SU-DHL-6 (cell line): ENCODE results near the gene RSPH1.

ENCODE experiments used
- H2AFZ ChIP-seq: fragments of 200-600 bp; sonication (generic); 2 replicates; pipeline ENCODE4 v1.6.1; 2014; ENCODE audit warnings: low read depth, mild to moderate bottlenecking, moderate library complexity, mixed read lengths, antibody characterized with exemption, low read length; ENCODE audit not compliant: severe bottlenecking
- H3F3A ChIP-seq: fragments of 200-600 bp; shearing (Covaris generic); 2 replicates; pipeline ENCODE4 v1.6.0; 2016; ENCODE audit warnings: antibody characterized with exemption, mild to moderate bottlenecking; ENCODE audit not compliant: insufficient read depth
- H3K27ac ChIP-seq: fragments of 200-600 bp; sonication (generic); 2 replicates; pipeline ENCODE4 v1.5.1; 2016; ENCODE audit warnings: low read depth, mild to moderate bottlenecking, low read length, moderate library complexity, mixed read lengths
- H3K27me3 ChIP-seq: fragments of 200-600 bp; sonication (generic), shearing (Covaris generic); 2 replicates; pipeline ENCODE4 v1.6.0; 2014; ENCODE audit warnings: mild to moderate bottlenecking, low read length
- H3K36me3 ChIP-seq: fragments of 200-600 bp; sonication (generic); 2 replicates; pipeline ENCODE4 v1.6.1; 2014; ENCODE audit warnings: mild to moderate bottlenecking, low read length, mixed read lengths
- H3K4me2 ChIP-seq: fragments of 300-600, 200-600 bp; shearing (Covaris generic), sonication (generic); 2 replicates; pipeline ENCODE4 v1.6.0; 2014; ENCODE audit warnings: low read length, low read depth, mild to moderate bottlenecking; ENCODE audit not compliant: poor library complexity, severe bottlenecking
- H3K4me3 ChIP-seq: fragments of 200-600 bp; sonication (generic); 2 replicates; pipeline ENCODE4 v1.5.1; 2014; ENCODE audit warnings: antibody characterized with exemption, low read length, mild to moderate bottlenecking, mixed read lengths; ENCODE audit not compliant: insufficient read depth, poor library complexity, severe bottlenecking
- H3K79me2 ChIP-seq: fragments of 200-600 bp; sonication (generic); 2 replicates; pipeline ENCODE4 v1.6.1; 2014; ENCODE audit warnings: mild to moderate bottlenecking, low read length, moderate library complexity; ENCODE audit not compliant: insufficient read depth
- H3K9ac ChIP-seq: fragments of 200-600 bp; sonication (generic); 2 replicates; pipeline ENCODE4 v1.7.0; 2014; ENCODE audit warnings: mild to moderate bottlenecking, low read length
- H3K9me2 ChIP-seq: fragments of 200-600 bp; sonication (generic); replicated peaks from 2 replicates; pipeline ENCODE4 v1.6.1; 2014; ENCODE audit warnings: low read length; ENCODE audit not compliant: insufficient read depth
- H3K9me3 ChIP-seq: fragments of 200-600 bp; sonication (generic); 2 replicates; pipeline ENCODE4 v1.6.1; 2014; ENCODE audit warnings: low read length, mixed read lengths; ENCODE audit not compliant: insufficient read depth
- H4K20me1 ChIP-seq: fragments of 200-600 bp; sonication (generic); 2 replicates; pipeline ENCODE4 v1.6.1; 2014; ENCODE audit warnings: low read depth, mild to moderate bottlenecking, antibody characterized with exemption, low read length, moderate library complexity, mixed read lengths
- EZH2phosphoT487 ChIP-seq: fragments of 200-600 bp; sonication (generic), shearing (Covaris generic); conservative IDR thresholded peaks from 2 replicates; pipeline ENCODE4 v1.6.1; 2018; ENCODE audit warnings: mild to moderate bottlenecking, antibody characterized with exemption, low read length, moderate library complexity, mixed read lengths
- TF ChIP-seq, protein P1 (sequence below): fragments of 200-600 bp; sonication (generic); IDR thresholded peaks from one replicate; pipeline ENCODE4 v1.5.1; 2017; ENCODE audit warnings: antibody characterized with exemption, mild to moderate bottlenecking, low read length, moderate library complexity; ENCODE audit not compliant: insufficient read depth, poor library complexity, severe bottlenecking

The RSPH1 gene

GRCh38 chr21:42515708-42516502 is 19.9 kb upstream of the RSPH1 start:
- H3K9me3 ChIP-seq = no peaks in the 10 kb centered on the region
- no peaks in the 10 kb centered on the region for H3K9me2 ChIP-seq
- no peaks in the 10 kb centered on the region for H3K27me3 ChIP-seq
- no peak overlapping the region for H2AFZ ChIP-seq
- H3K27ac ChIP-seq = no peak overlapping the region; the same call in 1 of the 2 replicates
- peak overlapping the region; percentile 93 for H3K4me2 ChIP-seq
- peak overlapping the region; percentile 94 for H3K9ac ChIP-seq
- peaks cover 19% of the 10 kb centered on the region; the same call in 1 of the 2 replicates for H3K79me2 ChIP-seq
- H4K20me1 ChIP-seq = no peaks in the 10 kb centered on the region
- TF ChIP-seq EZH2phosphoT487 = no peak
- TF ChIP-seq, protein P1, sequence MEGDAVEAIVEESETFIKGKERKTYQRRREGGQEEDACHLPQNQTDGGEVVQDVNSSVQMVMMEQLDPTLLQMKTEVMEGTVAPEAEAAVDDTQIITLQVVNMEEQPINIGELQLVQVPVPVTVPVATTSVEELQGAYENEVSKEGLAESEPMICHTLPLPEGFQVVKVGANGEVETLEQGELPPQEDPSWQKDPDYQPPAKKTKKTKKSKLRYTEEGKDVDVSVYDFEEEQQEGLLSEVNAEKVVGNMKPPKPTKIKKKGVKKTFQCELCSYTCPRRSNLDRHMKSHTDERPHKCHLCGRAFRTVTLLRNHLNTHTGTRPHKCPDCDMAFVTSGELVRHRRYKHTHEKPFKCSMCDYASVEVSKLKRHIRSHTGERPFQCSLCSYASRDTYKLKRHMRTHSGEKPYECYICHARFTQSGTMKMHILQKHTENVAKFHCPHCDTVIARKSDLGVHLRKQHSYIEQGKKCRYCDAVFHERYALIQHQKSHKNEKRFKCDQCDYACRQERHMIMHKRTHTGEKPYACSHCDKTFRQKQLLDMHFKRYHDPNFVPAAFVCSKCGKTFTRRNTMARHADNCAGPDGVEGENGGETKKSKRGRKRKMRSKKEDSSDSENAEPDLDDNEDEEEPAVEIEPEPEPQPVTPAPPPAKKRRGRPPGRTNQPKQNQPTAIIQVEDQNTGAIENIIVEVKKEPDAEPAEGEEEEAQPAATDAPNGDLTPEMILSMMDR = no peak
- peak overlapping the region; percentile 94 for H3K4me3 ChIP-seq
- H3K36me3 ChIP-seq = 0 out of 2 replicates have a peak, but pooled peaks cover 3% of the 10 kb centered on the region
- peaks cover 13% of the 10 kb centered on the region for H3F3A ChIP-seq

- Histone ChIP-seq H2AFZ (no peak overlapping the region), H3K9me2 (no peaks in the 10 kb centered on the region), H4K20me1 (no peaks in the 10 kb centered on the region), H3K27ac (peak overlapping the region; percentile 68), H3K4me3 (peak overlapping the region; percentile 94), H3K79me2 (peaks cover 19% of the 10 kb centered on the region; the same call in 1 of the 2 replicates), H3K9me3 (no peaks in the 10 kb centered on the region), H3F3A (peaks cover 13% of the 10 kb centered on the region), H3K36me3 (0 out of 2 replicates have a peak, but pooled peaks cover under 1% of the 10 kb centered on the region), H3K27me3 (no peaks in the 10 kb centered on the region), H3K4me2 (peak overlapping the region; percentile 93), H3K9ac (peak overlapping the region; percentile 94)
- TF ChIP-seq EZH2phosphoT487 = no peak
- TF ChIP-seq, protein P1 = no peak
Observed at GRCh38 chr21:42514883-42515228, 18.8 kb upstream of the RSPH1 start.

DNA sequence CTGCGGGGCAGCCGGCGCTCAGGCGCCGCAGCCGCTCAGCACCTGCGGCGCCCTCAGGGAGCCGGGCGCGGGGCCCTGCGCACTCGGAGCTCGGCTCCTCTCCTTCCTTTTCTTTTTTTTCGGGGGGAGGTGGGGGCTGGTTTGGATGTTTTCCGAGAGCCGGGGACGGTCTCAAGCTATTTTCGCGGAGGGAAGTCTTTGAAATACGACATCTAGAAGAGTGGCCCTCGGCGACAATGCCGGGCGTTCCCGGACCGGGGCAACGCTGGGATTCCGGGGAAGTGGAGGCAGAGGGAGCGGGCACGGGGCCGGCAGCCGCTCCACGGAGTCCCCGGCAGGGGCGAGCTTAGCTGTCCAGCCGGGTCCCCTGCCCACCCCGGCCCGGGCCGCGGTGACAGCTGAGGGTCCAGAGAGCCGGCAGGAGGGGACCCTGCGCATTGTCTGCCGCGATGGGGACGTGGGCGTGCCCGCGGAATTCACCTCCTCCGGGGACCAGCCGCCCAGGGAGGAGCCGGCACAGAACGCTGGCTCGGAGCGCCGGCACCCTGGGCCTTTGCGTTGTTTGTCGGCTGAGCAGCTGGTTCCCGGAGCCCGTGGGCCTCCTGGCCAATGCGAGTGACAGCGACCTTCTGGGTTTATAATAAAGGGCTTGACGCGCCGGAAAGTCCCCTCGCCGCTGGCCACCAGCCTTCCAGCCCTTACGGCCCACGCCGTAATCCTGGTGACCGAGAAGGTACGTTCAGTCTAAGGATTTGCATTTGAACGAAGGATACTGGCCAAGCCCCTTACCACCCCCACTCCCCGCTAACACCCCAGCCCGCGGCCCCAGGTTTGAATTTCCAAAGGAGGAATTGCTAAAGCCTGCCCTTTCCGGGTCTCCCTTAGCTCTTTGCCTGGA is 18.2 kb upstream of the RSPH1 start:
- Histone ChIP-seq H3K27me3 (no peaks in the 10 kb centered on the region), H3K9me2 (no peaks in the 10 kb centered on the region), H3K79me2 (peaks cover 19% of the 10 kb centered on the region; the same call in 1 of the 2 replicates), H2AFZ (peak overlapping the region; percentile 78), H3K9ac (peak overlapping the region; percentile 94), H3K9me3 (no peaks in the 10 kb centered on the region), H3K4me2 (peak overlapping the region; percentile 93), H3F3A (peaks cover 13% of the 10 kb centered on the region), H3K4me3 (peak overlapping the region; percentile 94), H3K36me3 (no peaks in the 10 kb centered on the region), H3K27ac (peak overlapping the region; percentile 68), H4K20me1 (no peaks in the 10 kb centered on the region)
- TF ChIP-seq EZH2phosphoT487 = no peak
- TF ChIP-seq, protein P1 = no peak
